A549 (cell line): ENCODE data around the gene SOX14. TPM values are rescaled to one million over a fixed set of nuclear protein-coding genes. Genes with fewer than 3 reads are reported as not detected.

Experiments
- ATAC-seq, 2 experiments: fragments of 200-7000 bp in 1 of 2; fragments of >200 bp in 1 of 2; cut with Nextera tagmentation in 1 of 2; cut with Tn5 transposase in 1 of 2; 3 replicates each; pipeline versions ENCODE4 v1.8.0 to v1.9.1; 2018 to 2020; ENCODE audit warnings: mild to moderate bottlenecking in 1 of 2, moderate library complexity in 1 of 2
- CTCF ChIA-PET: fragments of 300-600 bp; sonication (Branson Sonifier 250); formaldehyde crosslinking; extraction: SDS; loops from one replicate; lab custom pipeline; 2021; ENCODE audit warnings: antibody characterized with exemption, inconsistent platforms; lab: Yijun Ruan, JAX
- POLR2A ChIA-PET: fragments of 350-600 bp; formaldehyde crosslinking; extraction: SDS; loops from one replicate; lab custom pipeline; 2021; ENCODE audit warnings: antibody characterized with exemption, inconsistent platforms; lab: Yijun Ruan, JAX
- DNase-seq, 2 experiments: peaks; one replicate each; pipeline versions ENCODE4 v3.0.0 to v3.0.0-alpha.2; 2011 to 2016; ENCODE audit warnings: low read depth in 1 of 2, low spot score in 1 of 2
- FAIRE-seq: peaks from 2 replicates; lab custom pipeline; 2011; peaks lifted over from hg19 to GRCh38; lab: Jason Lieb, UNC
- H3K27ac ChIP-seq, 2 experiments: fragments of >200 bp; sonication (Bioruptor Twin); formaldehyde crosslinking; 3 replicates each; pipeline ENCODE4 v1.5.1; 2016 to 2017
- H3K4me1 ChIP-seq: fragments of >200 bp; sonication (Bioruptor Twin); formaldehyde crosslinking; 3 replicates; pipeline ENCODE4 v1.6.1; 2016
- H3K4me2 ChIP-seq: fragments of >200 bp; sonication (Bioruptor Twin); formaldehyde crosslinking; 3 replicates; pipeline ENCODE4 v1.6.1; 2016
- H3K4me3 ChIP-seq: fragments of >200 bp; sonication (Bioruptor Twin); formaldehyde crosslinking; 3 replicates; pipeline ENCODE4 v1.5.1; 2016
- H3K9me3 ChIP-seq: fragments of >200 bp; sonication (Bioruptor Twin); formaldehyde crosslinking; 3 replicates; pipeline ENCODE4 v1.6.1; 2016
- CHD4 ChIP-seq: fragments of 200-600 bp; sonication (generic); IDR thresholded peaks from 2 replicates; pipeline ENCODE4 v1.6.1; 2016; ENCODE audit warnings: antibody characterized with exemption, mild to moderate bottlenecking, borderline replicate concordance
- CTCF ChIP-seq: fragments of >200 bp; sonication (Bioruptor Twin); formaldehyde crosslinking; IDR thresholded peaks from 3 replicates; pipeline ENCODE4 v1.5.1; 2016
- EHMT2 ChIP-seq: fragments of 200-600 bp; sonication (generic); IDR thresholded peaks from 2 replicates; pipeline ENCODE4 v1.6.1; 2016; ENCODE audit warnings: antibody characterized with exemption, low read depth, mild to moderate bottlenecking, moderate library complexity
- EP300 ChIP-seq, 2 experiments: fragments of >200 bp; sonication (Bioruptor Twin); formaldehyde crosslinking; IDR thresholded peaks; 2 replicates in 1 of 2; 3 replicates in 1 of 2; pipeline ENCODE4 v1.6.1; 2016 to 2017
- ESRRA ChIP-seq: fragments of 150-350 bp; IDR thresholded peaks from 2 replicates; pipeline ENCODE4 v1.6.1; 2014; ENCODE audit warnings: mild to moderate bottlenecking, low read length, borderline replicate concordance
- FOXS1 ChIP-seq: fragments of 250-450 bp; sonication (Bioruptor Pico); IDR thresholded peaks from 2 replicates; pipeline ENCODE4 v1.5.0; 2020; ENCODE audit warnings: mild to moderate bottlenecking, moderate library complexity
- GATA3 ChIP-seq: IDR thresholded peaks from 2 replicates; pipeline ENCODE4 v1.6.1; 2012; ENCODE audit warnings: borderline replicate concordance
- HDAC2 ChIP-seq: fragments of 200-600 bp; sonication (generic); IDR thresholded peaks from 2 replicates; pipeline ENCODE4 v1.6.1; 2016
- JUN ChIP-seq, 2 experiments: fragments of >200 bp; sonication (Bioruptor Twin); formaldehyde crosslinking; IDR thresholded peaks; 2 replicates in 1 of 2; 3 replicates in 1 of 2; pipeline ENCODE4 v1.6.1; 2016 to 2017
- MAX ChIP-seq: IDR thresholded peaks from 2 replicates; pipeline ENCODE4 v1.6.1; 2012
- NPAS2 ChIP-seq: fragments of 250-450 bp; sonication (Bioruptor Pico); IDR thresholded peaks from 2 replicates; pipeline ENCODE4 v1.8.0; 2022; ENCODE audit warnings: mild to moderate bottlenecking, moderate library complexity, borderline replicate concordance
- POLR2AphosphoS2 ChIP-seq: conservative IDR thresholded peaks from 2 replicates; pipeline ENCODE4 v1.6.1; 2012; ENCODE audit warnings: low read length, improper control_type of control experiment, inconsistent platforms
- SREBF2 ChIP-seq: fragments of 450-650 bp; IDR thresholded peaks from 2 replicates; pipeline ENCODE4 v1.6.1; 2014; ENCODE audit warnings: mild to moderate bottlenecking, moderate library complexity
- TP53 ChIP-seq: fragments of 250-450 bp; sonication (Bioruptor Pico); IDR thresholded peaks from 2 replicates; pipeline ENCODE4 v1.5.0; 2021; ENCODE audit warnings: mild to moderate bottlenecking, moderate library complexity
- ZC3H11A ChIP-seq: fragments of 450-650 bp; IDR thresholded peaks from 2 replicates; pipeline ENCODE4 v1.6.1; 2014; ENCODE audit warnings: antibody characterized with exemption, mild to moderate bottlenecking
- ZFP36 ChIP-seq: fragments of 450-650 bp; IDR thresholded peaks from 2 replicates; pipeline ENCODE4 v1.6.1; 2014; ENCODE audit warnings: borderline replicate concordance; ENCODE audit not compliant: partially characterized antibody
- WGBS: methylation state at CpG from one replicate; pipeline ENCODE4 v1.1.6; 2017; ENCODE audit errors: missing lambda C conversion rate; 5-methylcytosine and 5-hydroxymethylcytosine counted together
- polyA plus RNA-seq, 4 experiments: library from polyadenylated mRNA; depleted of rRNA in 3 of 4; stranded (reverse); fragments of >200 nt; fragmentation: RNase III in 1 of 4; extraction: RNeasy Plus Mini Kit Qiagen cat#74134 plus additional on column Dnase treatment in 1 of 4; gene quantifications; 2 replicates in 3 of 4; 3 replicates in 1 of 4; pipeline ENCODE4 v1.2.3, GENCODE V29; 2011 to 2017
- TF ChIP-seq, protein P1 (sequence below): fragments of 250-450 bp; sonication (Bioruptor Pico); IDR thresholded peaks from 2 replicates; pipeline ENCODE4 v1.5.0; 2021; ENCODE audit warnings: mild to moderate bottlenecking, moderate library complexity, borderline replicate concordance
- TF ChIP-seq, protein P2 (sequence below): fragments of 250-450 bp; sonication (Bioruptor Pico); IDR thresholded peaks from 2 replicates; pipeline ENCODE4 v1.5.0; 2020; ENCODE audit warnings: low read depth, mild to moderate bottlenecking, moderate library complexity

Gene SOX14
- polyA plus RNA-seq, 2 of the 4 experiments (the other 2 are of a cell fraction), result not detected

GRCh38 chr3:137769322-137770065, 5.4 kb downstream of the SOX14 start:
- H3K9me3 ChIP-seq, result no peaks in the 10 kb centered on the region
- FAIRE-seq (no peak), DNase-seq (no peak), ATAC-seq (no peak)
- no peak overlapping the region for H3K4me2 ChIP-seq
- TF ChIP-seq CTCF (no peak), ZFP36 (no peak), EHMT2 (no peak), HDAC2 (no peak), EP300 (IDR thresholded peaks at IDR 0.05) (no peak), POLR2AphosphoS2 (no peak), GATA3 (no peak), SREBF2 (no peak)
- TF ChIP-seq, protein P1, sequence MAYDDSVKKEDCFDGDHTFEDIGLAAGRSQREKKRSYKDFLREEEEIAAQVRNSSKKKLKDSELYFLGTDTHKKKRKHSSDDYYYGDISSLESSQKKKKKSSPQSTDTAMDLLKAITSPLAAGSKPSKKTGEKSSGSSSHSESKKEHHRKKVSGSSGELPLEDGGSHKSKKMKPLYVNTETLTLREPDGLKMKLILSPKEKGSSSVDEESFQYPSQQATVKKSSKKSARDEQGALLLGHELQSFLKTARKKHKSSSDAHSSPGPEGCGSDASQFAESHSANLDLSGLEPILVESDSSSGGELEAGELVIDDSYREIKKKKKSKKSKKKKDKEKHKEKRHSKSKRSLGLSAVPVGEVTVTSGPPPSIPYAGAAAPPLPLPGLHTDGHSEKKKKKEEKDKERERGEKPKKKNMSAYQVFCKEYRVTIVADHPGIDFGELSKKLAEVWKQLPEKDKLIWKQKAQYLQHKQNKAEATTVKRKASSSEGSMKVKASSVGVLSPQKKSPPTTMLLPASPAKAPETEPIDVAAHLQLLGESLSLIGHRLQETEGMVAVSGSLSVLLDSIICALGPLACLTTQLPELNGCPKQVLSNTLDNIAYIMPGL (CRISPR knock-in tag), result no peak
- 54% methylated on average over 19 of the region's 23 CpGs for WGBS
- no peak overlapping the region for H3K4me3 ChIP-seq
- CTCF ChIA-PET, result no interaction called here
- H3K27ac ChIP-seq, result no peak overlapping the region
- H3K4me1 ChIP-seq, result peaks cover 14% of the 10 kb centered on the region; the same call in 1 of the 3 replicates
- POLR2A ChIA-PET, result no interaction called here

DNA sequence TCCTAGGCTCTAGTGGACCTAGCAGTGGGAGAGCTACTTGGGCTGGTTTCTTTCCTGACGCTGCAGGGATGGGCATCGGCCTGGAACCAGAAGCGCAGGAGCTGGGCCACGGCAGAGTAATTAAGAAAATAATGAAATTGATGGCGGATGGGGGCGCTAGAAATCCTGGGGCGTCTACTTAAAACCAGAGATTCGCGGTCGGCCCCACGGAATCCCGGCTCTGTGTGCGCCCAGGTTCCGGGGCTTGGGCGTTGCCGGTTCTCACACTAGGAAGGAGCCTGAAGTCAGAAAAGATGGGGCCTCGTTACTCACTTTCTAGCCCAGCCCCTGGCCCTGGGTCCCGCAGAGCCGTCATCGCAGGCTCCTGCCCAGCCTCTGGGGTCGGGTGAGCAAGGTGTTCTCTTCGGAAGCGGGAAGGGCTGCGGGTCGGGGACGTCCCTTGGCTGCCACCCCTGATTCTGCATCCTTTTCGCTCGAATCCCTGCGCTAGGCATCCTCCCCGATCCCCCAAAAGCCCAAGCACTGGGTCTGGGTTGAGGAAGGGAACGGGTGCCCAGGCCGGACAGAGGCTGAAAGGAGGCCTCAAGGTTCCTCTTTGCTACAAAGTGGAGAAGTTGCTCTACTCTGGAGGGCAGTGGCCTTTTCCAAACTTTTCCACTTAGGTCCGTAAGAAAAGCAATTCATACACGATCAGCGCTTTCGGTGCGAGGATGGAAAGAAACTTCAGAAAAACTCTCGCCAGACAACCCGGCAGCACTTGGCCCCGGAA, 6.1 kb downstream of the SOX14 start:
- FAIRE-seq (no peak), DNase-seq (no peak), ATAC-seq (peak in 1 of 2 experiments; percentile 17; a peak in 3 of 6 replicates)
- Histone ChIP-seq H3K4me3 (no peak overlapping the region; the same call in 2 of the 3 replicates), H3K27ac (no peak overlapping the region), H3K4me1 (peaks cover 14% of the 10 kb centered on the region; the same call in 1 of the 3 replicates), H3K9me3 (no peaks in the 10 kb centered on the region), H3K4me2 (peak overlapping the region; percentile 75; the same call in 2 of the 3 replicates)
- TF ChIP-seq ZC3H11A (no peak), JUN (IDR thresholded peaks at IDR 0.05) (no peak), NPAS2 (CRISPR knock-in tag) (no peak), TP53 (CRISPR knock-in tag) (no peak), MAX (no peak), CHD4 (no peak), ESRRA (no peak), EP300 (IDR thresholded peaks at IDR 0.05) (no peak), FOXS1 (CRISPR knock-in tag) (no peak)
- TF ChIP-seq, protein P2, sequence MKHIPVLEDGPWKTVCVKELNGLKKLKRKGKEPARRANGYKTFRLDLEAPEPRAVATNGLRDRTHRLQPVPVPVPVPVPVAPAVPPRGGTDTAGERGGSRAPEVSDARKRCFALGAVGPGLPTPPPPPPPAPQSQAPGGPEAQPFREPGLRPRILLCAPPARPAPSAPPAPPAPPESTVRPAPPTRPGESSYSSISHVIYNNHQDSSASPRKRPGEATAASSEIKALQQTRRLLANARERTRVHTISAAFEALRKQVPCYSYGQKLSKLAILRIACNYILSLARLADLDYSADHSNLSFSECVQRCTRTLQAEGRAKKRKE (CRISPR knock-in tag), result no peak
- WGBS, result 42% methylated on average over 27 of the region's 40 CpGs
- ChIA-PET POLR2A (no interaction called here), CTCF (no interaction called here)
